ENCODE measurements around the gene HECTD3.

DNA sequence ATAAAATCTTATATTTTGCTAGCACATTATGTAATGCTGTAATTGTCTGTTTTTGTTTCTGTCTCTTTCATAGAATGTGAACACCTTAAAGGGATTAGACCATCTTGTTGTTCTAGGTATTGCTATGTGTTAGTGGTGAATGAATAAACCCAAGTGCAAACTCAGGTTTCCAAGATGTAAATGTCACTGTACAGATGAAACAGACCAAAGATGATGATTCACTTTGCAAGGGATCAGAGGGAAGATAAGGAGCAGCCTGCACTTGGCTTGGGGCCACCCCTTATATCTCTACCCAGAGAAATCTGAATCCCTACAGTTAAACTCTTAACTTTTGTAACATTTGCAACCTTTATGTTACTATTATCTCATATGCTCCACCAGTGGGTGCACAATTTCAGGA, 26.3 kb upstream of the HECTD3 start:
- TF ChIP-seq CTCF (IDR thresholded peaks at IDR 0.05) (no peak), POLR2AphosphoS5 (IDR thresholded peaks at IDR 0.05) (no peak)

Measured in stomach (tissue), 4 donors.